Breast epithelium (tissue), 3 donors: ENCODE data around the gene SLC35A1.

Source experiments
- POLR2A ChIP-seq: fragments of 450-650 bp; IDR thresholded peaks from one replicate; pipeline ENCODE4 v1.6.1; 2016; ENCODE audit warnings: antibody characterized with exemption, mild to moderate bottlenecking, moderate library complexity
- TF ChIP-seq, protein P1 (sequence below), 3 donors: fragments of 450-650 bp; IDR thresholded peaks; one replicate each; pipeline ENCODE4 v1.5.1; 2016 to 2017; ENCODE audit warnings: antibody characterized with exemption in 3 of 3, mild to moderate bottlenecking in 3 of 3, moderate library complexity in 3 of 3

DNA sequence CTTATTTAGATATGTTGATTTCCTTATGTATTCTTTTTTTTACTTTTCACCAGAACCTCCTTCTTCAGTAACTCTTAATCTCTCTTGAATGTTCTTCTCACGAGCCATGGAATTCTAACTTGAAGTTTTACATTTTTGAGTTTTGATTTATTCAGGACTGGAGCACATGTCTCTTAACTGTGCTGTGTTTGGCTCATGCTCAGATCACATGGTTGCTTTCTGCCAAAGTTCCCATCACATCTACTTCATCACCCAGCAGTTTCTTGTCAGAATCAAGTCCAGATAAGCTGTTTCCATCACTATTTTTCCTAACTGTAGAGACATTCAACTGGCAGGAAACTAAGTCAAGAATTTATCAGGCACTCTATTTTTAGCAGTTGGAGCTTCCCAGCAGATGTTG is 31.7 kb downstream of the SLC35A1 start:
- TF ChIP-seq, protein P1, sequence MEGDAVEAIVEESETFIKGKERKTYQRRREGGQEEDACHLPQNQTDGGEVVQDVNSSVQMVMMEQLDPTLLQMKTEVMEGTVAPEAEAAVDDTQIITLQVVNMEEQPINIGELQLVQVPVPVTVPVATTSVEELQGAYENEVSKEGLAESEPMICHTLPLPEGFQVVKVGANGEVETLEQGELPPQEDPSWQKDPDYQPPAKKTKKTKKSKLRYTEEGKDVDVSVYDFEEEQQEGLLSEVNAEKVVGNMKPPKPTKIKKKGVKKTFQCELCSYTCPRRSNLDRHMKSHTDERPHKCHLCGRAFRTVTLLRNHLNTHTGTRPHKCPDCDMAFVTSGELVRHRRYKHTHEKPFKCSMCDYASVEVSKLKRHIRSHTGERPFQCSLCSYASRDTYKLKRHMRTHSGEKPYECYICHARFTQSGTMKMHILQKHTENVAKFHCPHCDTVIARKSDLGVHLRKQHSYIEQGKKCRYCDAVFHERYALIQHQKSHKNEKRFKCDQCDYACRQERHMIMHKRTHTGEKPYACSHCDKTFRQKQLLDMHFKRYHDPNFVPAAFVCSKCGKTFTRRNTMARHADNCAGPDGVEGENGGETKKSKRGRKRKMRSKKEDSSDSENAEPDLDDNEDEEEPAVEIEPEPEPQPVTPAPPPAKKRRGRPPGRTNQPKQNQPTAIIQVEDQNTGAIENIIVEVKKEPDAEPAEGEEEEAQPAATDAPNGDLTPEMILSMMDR (IDR thresholded peaks at IDR 0.05): no peak
- TF ChIP-seq POLR2A: no peak
